ENCODE measurements around the gene PLXNA1. TPM values are rescaled to one million over a fixed set of nuclear protein-coding genes. Genes with fewer than 3 reads are reported as not detected.

PLXNA1 gene
- total RNA-seq, 3 donors from 2014 or later (not counting 1 experiment from before 2014, with no cell fraction given), result 2.5 to 4.3 (median 2.8) TPM

GRCh38 chr3:127029658-127030507 lies 47.0 kb downstream of the PLXNA1 start:
- no peaks in the 10 kb centered on the region for H3K9me3 ChIP-seq (ENCODE audit: control insufficient read depth, insufficient read depth, low read length)
- Mint-ChIP-seq H3K9me3 (no peaks in the 10 kb centered on the region), H3K4me3 (no peak overlapping the region), H3K27me3 (ENCODE audit: low read depth in 2 of 2) (no peaks in the 10 kb centered on the region), H3K27ac (no peak overlapping the region), H3K4me1 (no peaks in the 10 kb centered on the region), H3K36me3 (no peaks in the 10 kb centered on the region)
- no peak overlapping the region for H3K27ac ChIP-seq (ENCODE audit: low read length)
- DNase-seq (no peak), ATAC-seq (no peak)
- H3K36me3 ChIP-seq (ENCODE audit: control insufficient read depth, insufficient read depth, low read length), result no peaks in the 10 kb centered on the region
- H3K27me3 ChIP-seq (ENCODE audit: control insufficient read depth, insufficient read depth, low read length), result no peaks in the 10 kb centered on the region
- TF ChIP-seq, protein P1, sequence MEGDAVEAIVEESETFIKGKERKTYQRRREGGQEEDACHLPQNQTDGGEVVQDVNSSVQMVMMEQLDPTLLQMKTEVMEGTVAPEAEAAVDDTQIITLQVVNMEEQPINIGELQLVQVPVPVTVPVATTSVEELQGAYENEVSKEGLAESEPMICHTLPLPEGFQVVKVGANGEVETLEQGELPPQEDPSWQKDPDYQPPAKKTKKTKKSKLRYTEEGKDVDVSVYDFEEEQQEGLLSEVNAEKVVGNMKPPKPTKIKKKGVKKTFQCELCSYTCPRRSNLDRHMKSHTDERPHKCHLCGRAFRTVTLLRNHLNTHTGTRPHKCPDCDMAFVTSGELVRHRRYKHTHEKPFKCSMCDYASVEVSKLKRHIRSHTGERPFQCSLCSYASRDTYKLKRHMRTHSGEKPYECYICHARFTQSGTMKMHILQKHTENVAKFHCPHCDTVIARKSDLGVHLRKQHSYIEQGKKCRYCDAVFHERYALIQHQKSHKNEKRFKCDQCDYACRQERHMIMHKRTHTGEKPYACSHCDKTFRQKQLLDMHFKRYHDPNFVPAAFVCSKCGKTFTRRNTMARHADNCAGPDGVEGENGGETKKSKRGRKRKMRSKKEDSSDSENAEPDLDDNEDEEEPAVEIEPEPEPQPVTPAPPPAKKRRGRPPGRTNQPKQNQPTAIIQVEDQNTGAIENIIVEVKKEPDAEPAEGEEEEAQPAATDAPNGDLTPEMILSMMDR (IDR thresholded peaks at IDR 0.05), result no peak
- no peak overlapping the region for H3K4me3 ChIP-seq (ENCODE audit: low read length)
- no peaks in the 10 kb centered on the region for H3K4me1 ChIP-seq (ENCODE audit: control insufficient read depth, insufficient read depth, low read length)
- intact Hi-C loops (cut with micrococcal nuclease), result no loop called here
- 94% methylated on average over 42 of the region's 42 CpGs for WGBS (ENCODE audit: insufficient coverage)

DNA sequence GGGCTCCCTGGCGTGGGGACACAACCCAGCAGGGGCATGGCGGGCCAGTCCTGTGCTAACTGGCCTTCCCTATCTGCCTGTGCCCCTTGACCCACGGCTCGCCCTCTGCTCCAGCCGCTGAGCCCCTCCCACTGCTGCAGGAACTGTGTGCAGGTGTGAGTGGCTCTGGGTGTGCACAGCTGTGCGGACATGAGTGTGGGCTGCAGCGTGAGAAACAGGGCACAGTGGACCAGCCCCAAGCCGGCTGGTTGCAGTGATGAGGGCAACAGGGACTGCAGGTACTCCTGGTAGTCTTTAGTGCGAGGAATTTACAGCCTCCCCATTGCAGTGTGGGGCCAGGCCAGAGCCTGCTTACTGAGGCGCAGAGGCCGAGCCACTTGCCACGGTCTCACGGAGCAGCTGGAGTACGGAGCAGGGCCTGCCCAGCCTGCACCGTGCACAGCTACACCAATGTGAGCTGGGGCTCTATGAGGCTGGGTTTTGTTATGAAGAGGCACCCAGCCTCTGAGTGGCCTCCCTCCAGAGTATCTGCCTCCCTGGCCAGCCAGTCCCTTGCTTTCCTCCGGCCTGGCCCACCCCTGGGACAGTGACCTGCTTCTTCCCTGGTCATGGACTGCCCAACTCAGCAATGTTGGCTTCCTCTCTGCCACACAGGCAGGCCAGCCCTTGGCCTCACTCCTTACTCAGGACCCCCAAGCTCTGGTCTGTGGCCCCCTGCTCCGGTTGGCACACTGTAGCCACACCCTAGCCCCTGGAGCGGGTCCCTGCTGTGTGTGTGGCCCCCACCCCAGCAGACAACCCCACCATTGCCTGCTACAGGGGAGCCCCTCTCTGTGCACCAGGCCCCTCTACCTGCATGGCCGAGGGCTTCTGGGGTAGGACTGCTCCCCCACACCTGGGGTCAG lies 47.8 kb downstream of the PLXNA1 start:
- WGBS (ENCODE audit: insufficient coverage), result 93% methylated on average over 19 of the region's 19 CpGs
- no peak for ATAC-seq
- H3K27ac Mint-ChIP-seq, result no peak overlapping the region
- no peak overlapping the region for H3K27ac ChIP-seq (ENCODE audit: low read length)
- no peak overlapping the region for H3K4me3 ChIP-seq (ENCODE audit: low read length)
- no peaks in the 10 kb centered on the region for H3K27me3 Mint-ChIP-seq (ENCODE audit: low read depth in 2 of 2)
- no peak for DNase-seq
- no peaks in the 10 kb centered on the region for H3K27me3 ChIP-seq (ENCODE audit: control insufficient read depth, insufficient read depth, low read length)
- H3K9me3 ChIP-seq (ENCODE audit: control insufficient read depth, insufficient read depth, low read length), result no peaks in the 10 kb centered on the region
- H3K4me1 Mint-ChIP-seq, result no peaks in the 10 kb centered on the region
- intact Hi-C loops (cut with micrococcal nuclease), result no loop called here
- H3K36me3 ChIP-seq (ENCODE audit: control insufficient read depth, insufficient read depth, low read length), result no peaks in the 10 kb centered on the region
- no peaks in the 10 kb centered on the region for H3K36me3 Mint-ChIP-seq
- H3K4me1 ChIP-seq (ENCODE audit: control insufficient read depth, insufficient read depth, low read length), result no peaks in the 10 kb centered on the region
- TF ChIP-seq, protein P1 (IDR thresholded peaks at IDR 0.05), result no peak
- H3K9me3 Mint-ChIP-seq, result no peaks in the 10 kb centered on the region
- H3K4me3 Mint-ChIP-seq, result no peak overlapping the region

- no peaks in the 10 kb centered on the region for H3K36me3 ChIP-seq (ENCODE audit: control insufficient read depth, insufficient read depth, low read length)
- H3K4me3 Mint-ChIP-seq, result no peak overlapping the region
- no peaks in the 10 kb centered on the region for H3K27me3 Mint-ChIP-seq (ENCODE audit: low read depth in 2 of 2)
- no peaks in the 10 kb centered on the region for H3K27me3 ChIP-seq (ENCODE audit: control insufficient read depth, insufficient read depth, low read length)
- H3K27ac ChIP-seq (ENCODE audit: low read length), result no peak overlapping the region
- no peak overlapping the region for H3K27ac Mint-ChIP-seq
- H3K9me3 Mint-ChIP-seq, result no peaks in the 10 kb centered on the region
- H3K4me1 Mint-ChIP-seq, result no peaks in the 10 kb centered on the region
- intact Hi-C loops (cut with micrococcal nuclease), result no loop called here
- DNase-seq (no peak), ATAC-seq (no peak)
- H3K4me3 ChIP-seq (ENCODE audit: low read length), result no peak overlapping the region
- no peaks in the 10 kb centered on the region for H3K36me3 Mint-ChIP-seq
- 96% methylated on average over 9 of the region's 9 CpGs for WGBS (ENCODE audit: insufficient coverage)
- no peaks in the 10 kb centered on the region for H3K4me1 ChIP-seq (ENCODE audit: control insufficient read depth, insufficient read depth, low read length)
- no peaks in the 10 kb centered on the region for H3K9me3 ChIP-seq (ENCODE audit: control insufficient read depth, insufficient read depth, low read length)
- TF ChIP-seq, protein P1 (IDR thresholded peaks at IDR 0.05), result no peak
Measured at GRCh38 chr3:127031413-127031810, 48.5 kb downstream of the PLXNA1 start.
